Breast epithelium (tissue), 3 donors: ENCODE results near the gene MYO5B.

ENCODE experiments used
- CTCF ChIP-seq, 3 donors: fragments of 450-650 bp; IDR thresholded peaks; one replicate each; pipeline ENCODE4 v1.5.1; 2016 to 2017; ENCODE audit warnings: antibody characterized with exemption in 3 of 3, mild to moderate bottlenecking in 3 of 3, moderate library complexity in 3 of 3
- POLR2AphosphoS5 ChIP-seq, 3 donors: sonication (generic); formaldehyde crosslinking; IDR thresholded peaks; one replicate each; pipeline ENCODE4 v1.6.1; 2017; ENCODE audit warnings: antibody characterized with exemption in 3 of 3

DNA sequence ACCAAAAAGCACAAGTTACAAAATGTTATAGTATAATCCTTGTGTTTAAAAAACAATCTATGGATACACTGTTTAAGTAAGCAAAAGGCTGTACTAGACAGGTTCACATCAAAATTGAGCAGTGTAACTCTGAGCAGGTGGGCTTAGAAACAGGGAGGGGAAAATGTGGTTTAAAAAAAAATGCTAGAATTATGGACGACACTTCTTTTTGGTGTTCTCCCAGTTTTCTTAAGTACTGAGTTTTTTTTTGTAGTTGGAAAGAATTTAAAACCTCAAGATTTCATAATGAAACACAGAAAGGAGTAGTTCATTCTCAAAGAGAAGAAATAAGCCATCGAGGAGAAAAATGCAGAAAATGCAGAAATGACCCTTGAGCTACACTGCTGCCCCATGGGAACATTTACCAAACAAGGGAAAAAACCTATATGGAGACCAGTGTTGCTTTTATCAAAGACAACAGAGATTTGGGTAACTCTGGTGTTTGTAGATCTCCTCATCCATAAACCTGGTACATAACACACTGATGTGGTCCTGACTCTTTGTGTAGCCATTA is 100.7 kb downstream of the MYO5B start:
- TF ChIP-seq CTCF (IDR thresholded peaks at IDR 0.05) = no peak
- TF ChIP-seq POLR2AphosphoS5 (IDR thresholded peaks at IDR 0.05) = no peak
